K562 (cell line): ENCODE data around the gene NSUN6. TPM values are rescaled to one million over a fixed set of nuclear protein-coding genes. Genes with fewer than 3 reads are reported as not detected.

Experiments
- ATAC-seq: fragments of 200-7000 bp; cut with Tn5 transposase; 3 replicates; pipeline ENCODE4 v1.9.1; 2020; ENCODE audit warnings: moderate library complexity
- BruUV-seq: library from RNA; stranded (reverse); fragments of 400-500 nt; replicated peaks from 2 replicates; lab custom pipeline; 2021; lab: Mats Ljungman, UMichigan
- CTCF ChIA-PET: fragments of 300-600 bp; formaldehyde crosslinking; extraction: SDS; loops from one replicate; lab custom pipeline; 2021; ENCODE audit warnings: low intra/inter-chr PET ratio; lab: Yijun Ruan, JAX
- POLR2A ChIA-PET: fragments of 300-600, 350-650 bp; sonication (Branson Sonifier 250); formaldehyde crosslinking; extraction: SDS; loops from one replicate; lab custom pipeline; 2021; ENCODE audit warnings: antibody characterized with exemption, inconsistent platforms; lab: Yijun Ruan, JAX
- DNase-seq, 4 experiments: peaks; one replicate each; pipeline versions ENCODE4 v3.0.0 to v3.0.0-alpha.2; 2011 to 2018; ENCODE audit warnings: low spot score in 3 of 4, mixed read lengths in 3 of 4; ENCODE audit errors: extremely low read depth in 1 of 4
- FAIRE-seq: peaks from 2 replicates; lab custom pipeline; 2011; peaks lifted over from hg19 to GRCh38; lab: Jason Lieb, UNC
- H2AFZ ChIP-seq: 2 replicates; pipeline ENCODE4 v1.6.0; 2011; ENCODE audit warnings: low read depth, low read length, control low read depth, inconsistent platforms
- H3K27ac ChIP-seq: fragments of 200-600 bp; 3 replicates; pipeline ENCODE4 v1.8.0; 2011; ENCODE audit warnings: low read depth, mild to moderate bottlenecking, control low read depth, inconsistent platforms, low read length, moderate library complexity, mixed read lengths; ENCODE audit errors: extremely low read depth
- H3K27me3 ChIP-seq, 2 experiments: fragments of 300-600 bp in 1 of 2; 2 replicates in 1 of 2; 3 replicates in 1 of 2; pipeline versions ENCODE4 v1.6.0 to v1.8.0; 2011; ENCODE audit warnings: inconsistent platforms in 2 of 2, low read length in 2 of 2, mild to moderate bottlenecking in 1 of 2, mixed read lengths in 1 of 2, moderate library complexity in 1 of 2; ENCODE audit not compliant: control insufficient read depth in 2 of 2, insufficient read depth in 2 of 2
- H3K36me3 ChIP-seq: fragments of 300-600 bp; 3 replicates; pipeline ENCODE4 v1.8.0; 2011; ENCODE audit warnings: mild to moderate bottlenecking, low read length, inconsistent platforms; ENCODE audit not compliant: control insufficient read depth, insufficient read depth
- H3K4me1 ChIP-seq, 2 experiments: fragments of 200-600 bp in 1 of 2; replicated peaks in 1 of 2; 2 replicates in 1 of 2; 3 replicates in 1 of 2; pipeline versions ENCODE4 v1.5.1 to v1.8.0; 2011; ENCODE audit warnings: inconsistent platforms in 2 of 2, low read length in 2 of 2, mild to moderate bottlenecking in 1 of 2, mixed read lengths in 1 of 2, moderate library complexity in 1 of 2; ENCODE audit not compliant: control insufficient read depth in 2 of 2, insufficient read depth in 2 of 2
- H3K4me2 ChIP-seq: 2 replicates; pipeline ENCODE4 v1.6.1; 2011; ENCODE audit warnings: low read length, control low read depth, inconsistent platforms, mixed read lengths; ENCODE audit not compliant: insufficient read depth
- H3K4me3 ChIP-seq: fragments of 200-600 bp; sonication (generic), shearing (Covaris generic); 2 replicates; pipeline ENCODE4 v1.5.1; 2016; ENCODE audit warnings: control low read depth, inconsistent platforms
- H3K79me2 ChIP-seq: fragments of 200-600 bp; 3 replicates; pipeline ENCODE4 v1.8.0; 2011; ENCODE audit warnings: low read length, inconsistent platforms; ENCODE audit not compliant: control insufficient read depth, insufficient read depth
- H3K9ac ChIP-seq, 2 experiments: 2 replicates each; pipeline versions ENCODE4 v1.6.0 to v1.6.1; 2011; ENCODE audit warnings: low read depth in 2 of 2, low read length in 2 of 2, control low read depth in 1 of 2, inconsistent platforms in 1 of 2, mild to moderate bottlenecking in 1 of 2, mixed read lengths in 1 of 2; ENCODE audit not compliant: insufficient read depth in 1 of 2
- H3K9me1 ChIP-seq: one replicate; pipeline ENCODE4 v1.6.0; 2011; ENCODE audit warnings: inconsistent platforms, mild to moderate bottlenecking, low read length, moderate library complexity; ENCODE audit not compliant: control insufficient read depth, insufficient read depth
- H3K9me3 ChIP-seq: replicated peaks from 2 replicates; pipeline ENCODE4 v1.5.1; 2011; ENCODE audit warnings: low read depth, low read length, inconsistent platforms; ENCODE audit not compliant: control insufficient read depth, insufficient read depth
- H4K20me1 ChIP-seq: replicated peaks from 2 replicates; pipeline ENCODE4 v1.6.1; 2011; ENCODE audit warnings: low read length, inconsistent platforms, mixed read lengths; ENCODE audit not compliant: control insufficient read depth, insufficient read depth
- C11orf30 ChIP-seq: fragments of 450-650 bp; IDR thresholded peaks from 2 replicates; pipeline ENCODE4 v1.6.1; 2016; ENCODE audit warnings: low read depth, mild to moderate bottlenecking
- CCNT2 ChIP-seq: IDR thresholded peaks from 2 replicates; pipeline ENCODE4 v1.6.1; 2011; ENCODE audit warnings: borderline replicate concordance, low read depth, mild to moderate bottlenecking, moderate library complexity, mixed read lengths, low read length; ENCODE audit not compliant: insufficient read length; ENCODE audit errors: extremely low read depth
- CEBPG ChIP-seq, 3 experiments: fragments of 200-800 bp in 1 of 3; sonication (Bioruptor generic) in 1 of 3; sonication (generic) in 1 of 3; formaldehyde crosslinking in 1 of 3; IDR thresholded peaks in 2 of 3; conservative IDR thresholded peaks in 1 of 3; 2 replicates each; pipeline versions ENCODE4 v1.6.1 to v1.8.0; 2016 to 2022; ENCODE audit warnings: missing compliant biosample characterization in 2 of 3, missing genetic modification characterization in 2 of 3, mild to moderate bottlenecking in 1 of 3, missing genetic modification reagents in 1 of 3
- JUND ChIP-seq, 2 experiments: IDR thresholded peaks; 2 replicates in 1 of 2; 3 replicates in 1 of 2; pipeline ENCODE4 v1.6.1; 2011; ENCODE audit warnings: borderline replicate concordance in 2 of 2, low read depth in 2 of 2, low read length in 2 of 2, improper control_type of control experiment in 1 of 2, missing biosample characterization in 1 of 2, missing genetic modification characterization in 1 of 2, missing genetic modification reagents in 1 of 2
- KAT8 ChIP-seq: fragments of 450-650 bp; IDR thresholded peaks from 2 replicates; pipeline ENCODE4 v1.6.1; 2016; ENCODE audit warnings: low read depth, mild to moderate bottlenecking
- MAFK ChIP-seq: IDR thresholded peaks from 2 replicates; pipeline ENCODE4 v1.6.1; 2011; ENCODE audit warnings: low read length, improper control_type of control experiment
- MBD2 ChIP-seq: sonication (generic); IDR thresholded peaks from 2 replicates; pipeline ENCODE4 v1.6.1; 2016; ENCODE audit warnings: low read depth, borderline replicate concordance
- RBM39 ChIP-seq: fragments of 200-400 bp; formaldehyde crosslinking; optimal IDR thresholded peaks from 2 replicates; pipeline ENCODE3; 2018; ENCODE audit warnings: low read depth, low read length
- TAF9B ChIP-seq: fragments of 450-650 bp; IDR thresholded peaks from 2 replicates; pipeline ENCODE4 v1.6.1; 2018; ENCODE audit warnings: mild to moderate bottlenecking; ENCODE audit not compliant: partially characterized antibody
- WGBS: fragments of 100-300 bp; shearing (Covaris generic); methylation state at CpG from one replicate; pipeline ENCODE4 v1.1.6; 2016; ENCODE audit warnings: low coverage, mixed read lengths; ENCODE audit not compliant: insufficient coverage; ENCODE audit errors: missing lambda C conversion rate; 5-methylcytosine and 5-hydroxymethylcytosine counted together
- in situ Hi-C: fragments of 300-500 bp; cut with MboI; formaldehyde crosslinking; loops from 4 replicates; pipeline ENCODE4 v1.15.0; 2018; ENCODE audit warnings: inconsistent platforms, mixed read lengths
- intact Hi-C: fragments of 100-400 bp; cut with micrococcal nuclease; formaldehyde crosslinking; loops from 2 replicates; pipeline ENCODE4 v1.14.2; 2022
- polyA plus RNA-seq, 8 experiments: library from polyadenylated mRNA; depleted of rRNA in 4 of 8; stranded (reverse) in 5 of 8; unstranded in 3 of 8; fragments of >200 nt; fragmentation: Nextera tagmentation in 2 of 8; fragmentation: Illumina TruSeq in 1 of 8; extraction: Ambion mirVana in 2 of 8; extraction: Trizol in 1 of 8; gene quantifications; 2 replicates each; pipeline versions ENCODE4 v1.2.1 to v1.2.3, GENCODE V29; 2011 to 2014; ENCODE audit warnings: inconsistent platforms in 1 of 8, missing spikeins in 1 of 8
- total RNA-seq, 7 experiments: library from RNA; depleted of rRNA in 6 of 7; stranded (reverse); fragments of >200 nt in 6 of 7; fragmentation: Illumina TruSeq in 2 of 7; extraction: Trizol in 2 of 7; gene quantifications; 2 replicates each; pipeline versions ENCODE4 v1.2.1 to v1.2.3, GENCODE V29; 2011 to 2021; ENCODE audit warnings: low replicate concordance in 1 of 7
- TF ChIP-seq, protein P1 (sequence below): fragments of 450-650 bp; IDR thresholded peaks from 2 replicates; pipeline ENCODE4 v1.7.0; 2016; ENCODE audit warnings: borderline replicate concordance

NSUN6 gene
- total and polyA plus RNA-seq, 9 of the 15 experiments (the other 6 are each of a cell fraction or from before 2014, with no cell fraction given): 12.5 to 33.1 (median 24.2) TPM

DNA sequence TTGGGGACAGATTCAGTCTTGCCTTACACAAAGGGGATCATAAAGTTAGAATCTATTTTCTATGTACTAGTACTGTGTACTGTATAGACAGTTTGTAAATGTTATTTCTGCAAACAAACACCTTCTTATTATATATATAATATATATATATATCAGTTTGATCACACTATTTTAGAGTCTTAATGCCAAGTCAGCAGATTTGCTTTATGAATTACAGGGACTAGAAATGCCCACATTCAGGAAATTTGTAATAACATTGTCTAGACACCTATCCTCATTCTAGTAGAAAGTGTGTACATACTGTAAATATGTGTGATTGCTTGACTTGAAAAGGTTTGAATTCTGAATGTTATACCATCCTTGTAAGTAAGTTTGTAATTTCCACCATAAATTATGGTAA lies 111.2 kb downstream of the NSUN6 start (continued):
- no peak for TF ChIP-seq CEBPG (CRISPR knock-in tag; IDR thresholded peaks at IDR 0.05)
- TF ChIP-seq CEBPG (tag; conservative IDR thresholded peaks at IDR 0.05 in 1 of 2, IDR thresholded peaks at IDR 0.05 in 1 of 2): no peak
- TF ChIP-seq, protein P1, sequence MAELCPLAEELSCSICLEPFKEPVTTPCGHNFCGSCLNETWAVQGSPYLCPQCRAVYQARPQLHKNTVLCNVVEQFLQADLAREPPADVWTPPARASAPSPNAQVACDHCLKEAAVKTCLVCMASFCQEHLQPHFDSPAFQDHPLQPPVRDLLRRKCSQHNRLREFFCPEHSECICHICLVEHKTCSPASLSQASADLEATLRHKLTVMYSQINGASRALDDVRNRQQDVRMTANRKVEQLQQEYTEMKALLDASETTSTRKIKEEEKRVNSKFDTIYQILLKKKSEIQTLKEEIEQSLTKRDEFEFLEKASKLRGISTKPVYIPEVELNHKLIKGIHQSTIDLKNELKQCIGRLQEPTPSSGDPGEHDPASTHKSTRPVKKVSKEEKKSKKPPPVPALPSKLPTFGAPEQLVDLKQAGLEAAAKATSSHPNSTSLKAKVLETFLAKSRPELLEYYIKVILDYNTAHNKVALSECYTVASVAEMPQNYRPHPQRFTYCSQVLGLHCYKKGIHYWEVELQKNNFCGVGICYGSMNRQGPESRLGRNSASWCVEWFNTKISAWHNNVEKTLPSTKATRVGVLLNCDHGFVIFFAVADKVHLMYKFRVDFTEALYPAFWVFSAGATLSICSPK: no peak
- no peak for TF ChIP-seq KAT8
- no peak for TF ChIP-seq RBM39
- no peak for TF ChIP-seq CCNT2
- TF ChIP-seq MBD2: no peak
- peak; percentile 66; the same call in 1 of the 2 replicates for TF ChIP-seq C11orf30
- no peak for TF ChIP-seq TAF9B
- TF ChIP-seq MAFK: peak; percentile 93

DNA sequence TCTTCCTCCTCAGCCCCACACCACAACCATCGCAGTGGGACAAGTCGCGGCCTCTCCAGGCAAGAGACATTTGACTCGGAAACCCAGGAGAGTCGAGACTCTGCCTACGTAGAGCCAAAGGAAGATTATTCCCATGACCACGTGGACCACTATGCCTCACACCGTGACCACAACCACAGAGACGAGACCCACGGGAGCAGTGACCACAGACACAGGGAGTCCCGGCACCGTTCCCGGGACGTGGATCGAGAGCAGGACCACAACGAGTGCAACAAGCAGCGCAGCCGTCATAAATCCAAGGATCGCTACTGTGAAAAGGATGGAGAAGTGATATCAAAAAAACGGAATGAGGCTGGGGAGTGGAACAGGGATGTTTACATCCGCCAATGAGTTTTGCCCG lies 112.1 kb downstream of the NSUN6 start:
- no peak for FAIRE-seq
- CTCF ChIA-PET: no interaction called here
- Histone ChIP-seq H3K36me3 (peaks cover 43% of the 10 kb centered on the region; the same call in 2 of the 3 replicates), H2AFZ (no peak overlapping the region), H3K9ac (no peak overlapping the region; a peak in 1 of 4 replicates), H3K4me1 (no peaks in the 10 kb centered on the region), H3K27ac (no peak overlapping the region), H3K4me3 (no peak overlapping the region), H3K9me3 (no peaks in the 10 kb centered on the region), H3K79me2 (no peaks in the 10 kb centered on the region), H3K4me2 (no peak overlapping the region), H4K20me1 (no peaks in the 10 kb centered on the region), H3K9me1 (no peaks in the 10 kb centered on the region), H3K27me3 (no peaks in the 10 kb centered on the region)
- BruUV-seq: no TSS peak
- intact Hi-C loops: no loop called here
- POLR2A ChIA-PET: no interaction called here
- no peak for ATAC-seq
- TF ChIP-seq JUND (IDR thresholded peaks at IDR 0.05; ENCODE audit: borderline replicate concordance, low read depth, low read length) (no peak), JUND (tag; IDR thresholded peaks at IDR 0.05; ENCODE audit: borderline replicate concordance, low read depth, low read length) (no peak)
- DNase-seq: no peak
- 86% methylated on average over 19 of the region's 22 CpGs for WGBS
- in situ Hi-C loops: loop anchor here (5.0 kb wide), 1 partner anchor 43 kb away; no protein-coding TSS in a partner anchor
